Iris pigment epithelial cell (primary cell): ENCODE measurements around the gene IL12RB1.

Experiments used
- DNase-seq: peaks from one replicate; pipeline ENCODE4 v3.0.0-alpha.2; 2011; ENCODE audit warnings: low read depth

IL12RB1 gene

DNA sequence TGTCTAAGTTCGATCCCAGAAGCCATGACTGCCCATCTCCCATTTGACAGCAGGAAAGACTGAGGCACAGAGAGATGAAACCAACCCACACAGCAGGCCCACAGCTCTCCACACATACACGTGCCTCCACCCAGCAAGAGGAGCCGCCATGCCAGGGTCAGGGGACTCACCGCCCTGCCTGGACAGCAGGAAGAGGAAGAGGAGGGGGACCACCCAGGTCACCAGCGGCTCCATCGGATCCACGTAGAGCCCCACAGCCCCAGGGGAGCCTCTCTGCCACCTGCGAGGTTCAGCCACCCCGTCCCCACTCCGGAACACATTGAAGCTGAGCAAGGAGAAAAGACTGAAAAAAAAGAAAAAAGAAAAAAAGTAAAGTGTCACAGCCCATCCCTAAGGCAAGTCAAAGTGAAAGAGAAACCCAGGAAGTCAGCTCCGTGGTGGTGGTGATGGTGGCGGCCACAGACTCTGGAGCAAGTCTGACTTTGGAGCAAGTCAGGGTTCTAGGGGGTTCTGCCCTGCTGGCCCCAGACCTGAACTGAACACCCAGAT lies at the start of gene IL12RB1:
TSS of gene IL12RB1 (minus strand) at position 345 of the 549 bp plus-strand sequence. CDS start at position 234, 111 bp downstream.
- peak; percentile 27 for DNase-seq

DNA sequence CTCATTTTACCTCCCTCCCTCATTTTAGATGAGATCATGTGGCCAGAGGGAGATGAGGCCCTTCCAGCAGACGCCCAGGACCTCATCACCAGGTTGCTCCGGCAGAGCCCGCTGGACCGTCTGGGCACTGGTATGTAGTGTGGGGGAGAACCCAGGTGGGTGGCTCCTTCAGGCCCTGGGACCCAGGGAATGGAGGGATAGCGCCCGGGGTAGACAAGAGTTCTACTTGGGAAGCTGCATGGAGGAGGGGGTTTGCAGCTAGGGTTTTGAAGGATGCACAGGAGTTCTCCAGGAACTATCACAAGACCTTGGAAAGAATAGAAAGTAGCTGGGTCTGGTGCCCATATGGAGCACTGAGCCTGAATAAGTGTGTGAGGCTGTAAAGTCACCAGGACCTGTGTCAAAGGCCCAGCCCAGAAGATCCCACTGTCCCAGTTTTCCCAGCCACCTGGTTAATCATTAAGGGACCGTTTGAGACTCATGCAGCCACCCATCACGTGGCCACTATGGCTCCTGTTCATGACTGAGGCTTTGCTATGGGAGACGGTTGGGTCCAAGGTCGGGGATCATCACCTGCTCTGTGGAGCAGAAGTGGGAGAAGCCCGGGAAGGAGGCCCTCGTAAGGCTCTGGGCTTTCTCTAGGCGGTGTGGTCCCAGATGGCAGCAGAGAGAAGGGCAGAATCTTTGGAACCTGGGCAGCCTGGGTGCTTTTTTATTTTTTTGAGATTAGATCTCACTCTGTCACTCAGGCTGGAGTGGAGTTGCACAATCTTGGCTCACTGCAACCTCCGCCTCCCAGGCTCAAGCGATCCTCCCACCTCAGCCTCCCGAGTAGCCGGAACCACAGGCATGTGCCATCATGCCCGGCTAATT lies 49.2 kb upstream of the IL12RB1 start:
- DNase-seq = no peak

DNA sequence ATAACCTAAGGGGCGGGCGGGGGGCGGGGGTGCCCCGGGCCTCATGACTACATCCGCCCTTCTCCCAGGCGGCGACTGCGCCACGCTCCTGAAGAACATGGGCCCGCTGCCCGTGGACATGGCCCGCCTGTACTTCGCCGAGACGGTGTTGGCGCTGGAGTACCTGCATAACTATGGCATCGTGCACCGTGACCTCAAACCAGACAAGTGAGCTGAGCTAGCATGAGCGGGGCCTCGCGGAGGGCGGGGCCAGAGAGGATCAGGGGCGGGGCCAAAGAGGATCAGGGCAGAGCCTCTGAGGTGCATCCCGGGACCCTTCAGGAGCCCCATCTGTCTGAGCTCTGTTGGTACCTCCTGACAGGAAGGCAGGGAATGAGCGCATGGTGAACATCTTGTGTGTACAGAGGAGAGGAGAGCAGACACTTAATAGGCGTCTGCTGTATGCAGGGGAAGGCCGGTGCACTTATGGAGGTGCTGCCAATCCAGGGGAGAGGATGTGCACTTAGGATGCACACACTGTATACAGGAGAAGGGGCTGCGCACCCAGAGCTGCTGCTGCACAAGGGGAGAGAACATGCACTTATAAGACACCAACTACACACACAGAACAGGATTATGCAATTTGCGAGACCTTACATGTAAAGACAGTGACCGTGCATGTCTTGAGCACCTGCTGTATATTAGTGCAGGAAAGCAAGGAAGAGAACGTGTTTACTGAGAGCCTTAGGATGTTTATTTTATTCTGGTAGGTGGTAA lies 45.3 kb upstream of the IL12RB1 start:
- no peak for DNase-seq

DNA sequence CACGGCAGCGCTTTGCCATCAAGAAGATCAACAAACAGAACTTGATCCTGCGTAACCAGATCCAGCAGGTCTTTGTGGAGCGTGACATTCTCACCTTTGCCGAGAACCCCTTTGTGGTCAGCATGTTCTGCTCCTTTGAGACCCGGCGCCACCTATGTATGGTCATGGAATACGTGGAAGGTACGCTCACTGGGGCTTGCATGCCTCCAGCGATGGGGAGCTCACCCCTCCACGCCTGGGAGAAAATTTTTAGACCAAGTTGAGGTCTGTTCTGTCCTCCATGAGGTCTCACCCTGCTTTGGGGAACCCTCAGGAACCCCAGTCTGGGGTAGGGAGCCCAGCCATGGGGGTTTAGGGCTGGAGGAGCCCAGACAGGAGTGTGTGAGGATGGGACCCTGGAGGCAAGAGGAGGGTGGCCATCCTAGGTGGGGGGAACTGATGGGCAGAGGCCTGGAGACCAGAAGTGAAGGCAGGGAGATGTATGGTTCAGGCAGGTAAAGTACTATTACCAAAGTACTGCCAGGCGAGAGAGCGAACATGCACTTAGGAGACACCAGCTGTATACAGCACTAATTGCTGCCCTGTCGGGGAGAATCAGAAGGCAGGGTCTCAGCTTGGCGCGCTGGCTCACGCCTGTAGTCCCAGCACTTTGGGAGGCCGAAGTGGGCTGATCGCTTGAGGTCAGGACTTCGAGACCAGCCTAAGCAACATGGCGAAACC lies 43.9 kb upstream of the IL12RB1 start:
- no peak for DNase-seq

DNA sequence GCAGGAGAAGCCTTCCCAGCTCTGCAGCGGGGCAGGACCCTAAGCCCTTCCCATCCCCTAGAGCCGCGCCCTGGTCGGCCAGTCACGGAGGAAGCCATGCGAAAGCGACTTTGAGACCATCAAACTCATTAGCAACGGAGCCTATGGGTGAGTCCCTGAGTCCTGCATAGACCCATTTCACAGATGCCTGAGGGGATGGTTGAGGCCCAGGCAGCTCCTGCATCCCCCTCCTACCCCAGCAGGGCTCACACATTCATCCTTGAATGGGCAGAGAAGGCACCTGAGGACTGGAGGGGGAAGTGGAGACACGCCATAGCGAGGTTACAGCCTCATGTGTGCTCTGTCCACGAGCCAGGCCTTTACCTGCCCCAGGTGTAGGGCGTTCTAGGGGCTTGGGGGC lies 42.1 kb upstream of the IL12RB1 start:
- no peak for DNase-seq

DNA sequence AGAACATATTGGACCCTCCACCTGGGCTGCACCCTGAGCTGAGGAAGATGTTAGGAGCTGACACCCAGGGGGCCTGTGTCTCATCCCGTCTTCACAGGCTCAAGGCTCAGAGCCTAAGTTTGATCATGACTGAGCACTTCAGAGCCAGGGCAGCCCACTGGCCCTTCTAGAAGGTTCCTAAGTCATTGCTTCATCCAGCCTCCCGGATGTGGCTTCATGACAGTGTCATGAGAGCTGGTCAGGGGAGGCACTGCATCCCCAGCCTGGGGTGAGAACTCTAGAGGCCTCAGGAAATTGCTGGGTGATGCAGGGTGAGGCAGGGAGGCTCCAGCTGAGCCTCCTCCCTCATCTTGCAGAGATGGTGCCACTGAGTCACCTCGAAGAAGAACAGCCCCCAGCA lies 41.3 kb upstream of the IL12RB1 start:
- DNase-seq = peak; percentile 23

DNA sequence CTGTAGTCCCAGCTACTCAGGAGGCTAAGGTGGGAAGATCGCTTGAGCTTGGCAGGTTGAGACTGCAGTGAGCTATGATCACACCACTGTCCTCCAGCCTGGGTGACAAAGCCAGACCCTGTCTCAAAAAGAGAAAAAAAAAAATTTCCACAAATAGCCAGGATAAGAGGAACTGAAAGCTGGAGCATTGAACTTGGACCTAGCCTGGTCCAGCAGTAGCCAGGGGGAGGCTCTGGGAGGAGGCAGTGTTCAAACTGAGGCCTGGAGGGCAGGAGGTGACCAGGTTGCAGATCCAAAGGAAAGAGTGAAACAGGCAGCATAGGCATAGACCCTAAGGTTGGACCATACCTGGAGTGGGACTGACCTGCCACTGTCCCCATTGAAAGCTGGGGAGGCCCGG lies 39.4 kb upstream of the IL12RB1 start:
- DNase-seq = no peak

DNA sequence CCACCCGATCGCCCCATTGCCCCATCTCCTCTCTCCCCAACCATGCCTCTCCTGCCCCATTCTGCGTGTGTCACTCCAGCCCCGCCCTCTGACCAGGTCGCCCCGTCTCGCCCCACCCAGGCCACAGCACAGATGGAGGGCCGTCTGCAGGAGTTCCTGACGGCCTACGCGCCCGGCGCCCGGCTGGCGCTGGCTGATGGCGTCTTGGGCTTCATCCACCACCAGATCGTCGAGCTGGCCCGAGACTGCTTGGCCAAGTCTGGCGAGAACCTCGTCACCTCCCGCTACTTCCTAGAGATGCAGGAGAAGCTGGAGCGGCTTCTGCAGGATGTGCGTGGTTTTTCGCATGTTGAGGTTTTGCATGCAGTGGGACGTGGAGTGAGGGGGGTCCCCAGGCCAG lies 37.1 kb upstream of the IL12RB1 start:
- DNase-seq = no peak

DNA sequence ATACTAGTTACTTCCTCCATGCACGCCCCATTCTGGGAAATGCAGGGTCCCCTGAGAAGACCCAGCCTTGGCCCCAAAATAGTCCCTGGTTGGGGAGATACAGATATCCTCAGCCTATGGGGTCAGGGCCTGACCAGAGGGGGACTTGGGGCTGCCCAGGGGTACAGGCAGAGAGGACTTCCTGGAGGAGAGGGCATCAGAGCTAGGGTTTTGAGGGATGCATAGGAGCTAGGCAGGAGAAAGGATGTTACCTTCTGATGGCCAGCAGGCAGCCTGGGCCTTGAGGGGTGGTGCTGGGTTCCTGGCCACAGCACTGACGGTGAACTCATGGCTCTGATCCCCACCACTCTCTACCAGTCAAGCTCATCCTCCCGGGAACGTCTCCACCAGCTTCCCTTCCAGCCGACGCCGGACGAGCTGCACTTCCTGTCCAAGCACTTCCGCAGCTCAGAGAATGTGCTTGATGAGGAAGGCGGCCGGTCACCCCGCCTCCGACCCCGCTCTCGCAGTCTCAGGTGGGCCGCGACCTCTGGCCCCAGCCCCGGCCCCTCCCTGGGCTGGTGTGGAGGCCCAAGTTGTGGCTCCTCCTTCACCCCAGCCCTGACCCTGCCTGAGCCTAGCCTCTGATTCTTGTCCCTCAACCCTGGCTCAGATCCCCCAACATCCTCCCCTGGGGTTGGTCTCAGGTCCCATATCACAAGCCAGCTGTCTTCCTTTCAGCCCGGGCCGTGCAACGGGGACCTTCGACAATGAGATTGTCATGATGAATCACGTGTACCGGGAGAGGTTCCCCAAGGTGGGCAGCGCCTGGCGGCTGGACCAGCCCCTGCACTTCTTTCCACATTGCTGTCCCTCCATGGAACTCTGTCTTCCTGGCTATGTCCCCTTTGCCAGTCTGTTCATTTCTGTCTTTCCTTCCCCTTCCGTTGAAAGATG lies 36.4 kb upstream of the IL12RB1 start:
- DNase-seq = no peak

DNA sequence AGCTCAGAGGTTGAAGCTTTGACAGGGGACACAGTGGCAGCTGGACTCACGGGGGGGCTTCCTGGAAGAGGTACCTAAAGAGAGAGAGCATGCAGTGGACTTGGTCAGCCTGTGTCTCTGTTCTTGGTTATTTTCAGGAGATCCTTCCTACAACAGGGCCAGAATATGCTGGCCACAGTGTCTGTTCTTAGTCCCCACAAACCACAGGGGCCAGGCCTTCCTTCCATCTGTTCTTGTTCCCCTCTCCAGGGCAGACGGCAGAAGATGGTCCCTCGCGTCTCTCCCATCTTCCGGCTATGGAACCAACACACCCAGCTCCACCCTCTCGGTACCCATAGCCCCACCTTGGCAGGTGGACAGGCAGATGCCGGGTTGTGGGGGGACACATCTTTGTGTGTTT lies 35.7 kb upstream of the IL12RB1 start:
- no peak for DNase-seq

DNA sequence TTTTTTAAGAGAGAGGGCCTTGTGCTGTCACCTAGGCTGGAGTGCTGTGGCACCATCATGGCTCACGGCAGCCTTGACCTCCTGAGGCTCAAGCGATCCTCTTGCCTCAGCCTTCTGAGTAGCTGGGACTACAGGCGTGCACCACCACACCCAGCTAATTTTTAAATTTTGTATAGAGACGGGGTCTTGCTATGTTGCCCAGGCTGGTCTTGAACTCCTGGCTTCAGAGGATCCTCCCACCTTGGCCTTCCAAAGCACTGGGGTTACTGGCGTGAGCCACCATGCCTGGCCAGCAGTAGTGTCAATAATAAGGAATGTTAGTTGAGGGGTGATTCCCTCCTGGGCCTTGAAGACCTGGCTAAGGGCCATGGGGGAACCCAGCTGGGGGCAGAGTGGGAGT lies 34.4 kb upstream of the IL12RB1 start:
- DNase-seq = no peak

DNA sequence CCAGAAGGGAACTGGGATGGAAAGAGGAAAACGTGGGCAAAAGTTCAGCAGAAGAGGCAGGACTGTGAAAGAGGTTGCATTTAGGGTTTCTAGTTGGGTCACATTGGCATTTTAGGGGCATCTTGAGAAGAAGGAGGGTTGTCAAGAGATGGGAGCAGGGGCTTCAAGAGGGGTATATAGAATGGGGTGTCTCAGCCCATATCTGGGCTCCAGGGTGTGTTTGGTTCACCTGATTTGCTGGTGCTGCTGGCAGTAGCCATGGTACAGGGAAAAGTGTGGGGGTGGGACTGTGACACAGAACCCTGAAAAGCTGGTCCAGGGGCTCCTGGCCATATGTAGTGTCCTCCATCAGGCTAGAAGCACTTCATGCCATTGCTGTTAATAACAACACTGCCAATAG lies 33.4 kb upstream of the IL12RB1 start:
- DNase-seq = no peak

DNA sequence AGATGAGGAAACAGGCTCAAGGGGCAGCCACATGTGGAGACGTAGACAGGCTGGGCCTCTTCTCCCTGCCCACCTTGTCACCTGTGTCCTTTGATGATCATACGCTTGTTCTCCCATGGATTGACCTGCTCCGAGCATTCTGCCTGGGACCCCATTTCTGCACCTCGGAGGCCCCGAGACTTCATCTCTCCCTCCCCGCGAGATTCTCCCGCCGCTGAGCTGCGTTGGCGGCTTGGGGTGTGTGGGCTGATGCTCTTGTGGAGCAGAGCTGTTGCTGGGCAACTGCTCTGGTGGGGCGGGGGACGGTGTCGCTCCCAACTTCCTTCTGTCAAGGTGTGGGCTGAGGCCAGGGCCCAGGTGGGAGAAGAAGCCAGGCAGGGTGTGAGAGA lies 33.0 kb upstream of the IL12RB1 start:
- no peak for DNase-seq

DNA sequence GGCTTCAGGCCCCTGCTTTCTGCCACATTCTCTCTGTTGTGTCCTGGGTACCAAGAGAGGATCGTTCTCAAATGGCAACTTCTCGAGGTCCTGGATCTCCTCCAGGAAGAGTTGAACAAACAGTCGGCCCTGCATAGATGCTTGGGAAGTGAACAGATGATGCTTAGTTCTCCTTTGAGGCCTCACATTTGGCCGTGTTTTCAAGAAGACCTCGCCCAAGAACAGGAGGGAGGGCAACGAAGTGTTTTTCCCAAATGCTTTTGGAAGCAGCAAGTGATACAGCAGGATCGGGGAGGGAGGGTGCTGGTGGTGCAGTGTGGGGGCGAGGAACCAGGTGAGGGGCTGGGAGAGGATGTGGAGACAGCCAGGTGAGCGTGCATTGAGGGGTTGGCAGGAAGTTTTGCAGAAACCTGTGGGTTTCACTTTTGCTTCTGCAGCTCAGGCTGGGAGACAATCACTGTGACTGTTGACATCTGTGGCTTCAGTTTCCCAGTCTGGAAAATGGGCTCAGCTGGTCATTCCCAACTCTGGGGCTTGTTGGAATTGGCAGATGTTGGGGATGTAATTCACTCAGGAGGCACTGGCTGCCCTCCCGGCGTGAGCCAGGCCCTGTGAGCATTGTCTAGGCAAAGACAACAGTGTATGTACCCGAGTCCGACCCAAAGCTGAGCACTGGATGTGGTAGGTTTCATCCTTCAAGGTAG lies 32.4 kb upstream of the IL12RB1 start:
- peak; percentile 12 for DNase-seq

DNA sequence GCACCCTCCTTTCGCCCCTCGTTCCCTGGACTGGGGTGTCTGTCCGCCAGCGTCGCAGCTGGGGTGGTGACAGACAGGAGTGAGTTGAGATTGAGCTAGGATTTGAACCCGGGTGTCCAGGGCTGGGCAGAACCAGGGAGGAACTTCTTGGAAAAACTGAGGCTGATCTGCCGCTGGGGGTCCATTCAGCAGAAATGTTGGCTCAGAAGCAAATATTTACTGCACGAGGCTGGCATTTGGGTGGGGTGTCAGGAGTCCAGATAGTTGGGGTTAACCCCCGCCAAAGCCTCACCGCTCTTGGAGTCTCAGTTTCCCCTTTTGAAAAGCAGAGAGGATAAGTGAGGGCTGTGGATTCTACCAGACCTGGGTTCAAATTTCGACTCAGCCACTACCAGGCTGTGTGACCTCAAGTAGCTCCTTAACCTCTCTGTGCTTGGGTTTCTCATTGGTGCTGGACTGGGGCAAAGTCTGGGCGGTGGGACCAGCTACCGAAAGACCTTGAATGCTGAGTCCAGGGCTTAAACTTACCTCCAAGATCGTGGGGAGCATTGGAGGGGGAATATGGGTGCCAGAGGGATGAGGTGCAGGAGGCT lies 31.8 kb upstream of the IL12RB1 start:
- DNase-seq = no peak

DNA sequence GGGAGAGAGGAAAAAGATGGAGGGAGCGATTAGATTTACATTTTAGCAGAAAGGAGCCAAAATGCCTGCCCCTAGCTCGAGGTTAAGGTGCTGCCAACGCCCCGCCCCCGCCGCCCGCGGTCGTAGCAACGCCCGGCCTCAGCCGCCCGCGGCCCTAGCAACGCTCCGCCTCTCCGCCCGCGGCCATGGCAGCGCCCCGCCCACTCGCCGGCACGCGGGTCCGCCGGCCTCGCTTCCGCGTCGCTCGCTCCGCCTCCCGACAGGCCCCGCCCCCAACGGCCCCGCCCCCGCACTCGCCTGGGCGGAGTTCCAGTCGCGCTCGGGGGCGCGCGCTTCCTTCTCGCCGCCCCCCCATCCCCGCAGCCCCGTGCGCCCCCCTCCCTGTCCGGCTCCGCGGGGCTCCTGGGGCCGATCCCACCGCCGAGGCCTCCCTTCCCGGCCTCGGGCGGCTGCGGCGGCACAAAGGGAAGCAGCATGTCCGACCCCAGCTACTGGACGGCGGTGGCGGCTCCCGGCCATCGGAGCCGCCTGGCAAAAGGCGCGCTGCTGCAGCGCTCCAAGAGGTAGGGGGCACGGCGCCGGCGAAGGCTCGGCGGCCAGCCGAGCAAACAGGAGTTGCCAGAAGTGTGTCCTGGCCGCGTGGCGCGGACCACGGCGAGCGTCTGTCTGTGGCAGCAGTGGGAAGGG lies 31.1 kb upstream of the IL12RB1 start:
- DNase-seq = peak; percentile 77

DNA sequence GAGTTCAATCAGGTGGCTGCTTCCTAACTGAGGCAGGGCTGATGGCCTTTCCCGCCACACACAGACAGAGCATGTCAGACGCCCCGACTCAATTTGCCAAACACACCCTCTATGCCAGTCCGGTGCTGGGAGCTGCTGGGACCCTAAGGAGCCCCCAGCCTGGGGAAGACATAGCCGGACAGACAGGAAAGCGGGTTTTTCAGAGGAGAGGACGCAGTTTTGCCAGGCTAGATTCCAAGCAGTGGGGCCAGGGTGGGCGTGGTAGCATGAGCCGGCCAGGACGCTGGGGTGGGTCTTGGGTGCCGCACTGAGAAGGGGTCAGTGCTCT lies 30.6 kb upstream of the IL12RB1 start:
- DNase-seq = no peak

DNA sequence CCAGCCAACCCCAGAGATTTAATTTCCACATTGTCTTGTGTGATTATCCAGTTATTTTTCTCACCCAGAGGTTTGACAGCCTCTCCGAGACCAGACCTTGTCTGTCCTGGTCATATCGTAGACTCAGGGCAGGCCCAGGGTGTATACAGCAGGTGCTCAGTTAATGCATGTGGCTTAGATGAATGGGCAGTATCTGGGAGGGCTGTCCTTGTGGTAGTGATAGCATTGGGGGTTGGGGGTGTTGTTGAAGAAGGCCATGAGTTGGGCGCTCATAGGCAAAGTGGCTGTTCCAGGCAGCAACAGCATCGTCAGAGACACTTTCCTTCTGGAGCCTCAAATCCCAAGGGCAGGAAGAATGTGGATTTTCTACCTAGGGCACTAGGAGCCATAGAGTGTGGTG lies 27.7 kb upstream of the IL12RB1 start:
- no peak for DNase-seq

DNA sequence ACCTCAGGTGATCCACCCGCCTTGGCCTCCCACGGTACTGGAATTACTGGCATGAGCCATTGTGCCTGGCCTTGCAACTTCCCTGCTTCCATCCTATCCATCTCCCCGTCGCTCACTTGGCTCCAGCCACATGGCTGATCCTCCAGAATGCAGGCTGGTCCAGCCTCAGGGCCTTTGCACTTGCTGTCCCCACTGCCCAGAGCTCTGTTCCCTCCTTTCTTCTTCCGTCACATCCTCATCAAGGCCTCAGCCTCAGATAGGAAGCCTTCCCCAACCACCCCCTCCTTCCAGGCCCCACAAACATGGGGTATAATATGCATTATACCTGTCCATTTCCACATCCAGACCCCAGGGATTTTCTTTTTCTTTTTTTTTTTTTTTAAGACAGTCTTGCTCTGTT lies 27.1 kb upstream of the IL12RB1 start:
- DNase-seq = no peak

DNA sequence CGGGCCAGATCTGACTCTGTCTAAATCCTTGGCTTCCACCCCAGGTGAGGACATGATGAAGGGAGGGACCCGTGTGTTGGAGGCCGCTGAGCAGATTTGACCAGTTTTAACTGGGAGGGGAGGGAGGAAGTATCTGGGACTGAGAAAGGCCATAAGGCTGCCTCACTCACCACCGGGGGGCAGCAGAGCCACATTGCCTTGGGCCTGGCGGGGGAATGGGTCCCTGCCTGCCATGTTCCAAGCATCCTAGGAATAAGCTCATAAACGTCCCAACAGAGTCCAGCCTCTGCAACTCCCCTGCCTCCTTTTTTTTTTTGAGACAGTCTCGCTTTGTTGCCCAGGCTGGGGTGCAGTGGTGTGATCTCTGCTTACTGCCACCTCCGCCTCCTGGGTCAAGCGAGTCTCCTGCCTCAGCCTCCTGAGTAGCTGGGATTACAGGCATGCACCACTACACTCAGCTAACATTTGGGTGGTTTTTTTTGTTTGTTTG lies 26.3 kb upstream of the IL12RB1 start:
- peak; percentile 75 for DNase-seq
